ENCODE data around the gene EVC. TPM values are rescaled to one million over a fixed set of nuclear protein-coding genes. Genes with fewer than 3 reads are reported as not detected.
"Not testable (repeated sequence)": the region's sequence is repeated elsewhere in the genome, so short reads cannot be mapped to it uniquely, and the experiment has no call there.

EVC gene
- total RNA-seq, 1 donor from 2014 or later = 2.4 TPM

DNA sequence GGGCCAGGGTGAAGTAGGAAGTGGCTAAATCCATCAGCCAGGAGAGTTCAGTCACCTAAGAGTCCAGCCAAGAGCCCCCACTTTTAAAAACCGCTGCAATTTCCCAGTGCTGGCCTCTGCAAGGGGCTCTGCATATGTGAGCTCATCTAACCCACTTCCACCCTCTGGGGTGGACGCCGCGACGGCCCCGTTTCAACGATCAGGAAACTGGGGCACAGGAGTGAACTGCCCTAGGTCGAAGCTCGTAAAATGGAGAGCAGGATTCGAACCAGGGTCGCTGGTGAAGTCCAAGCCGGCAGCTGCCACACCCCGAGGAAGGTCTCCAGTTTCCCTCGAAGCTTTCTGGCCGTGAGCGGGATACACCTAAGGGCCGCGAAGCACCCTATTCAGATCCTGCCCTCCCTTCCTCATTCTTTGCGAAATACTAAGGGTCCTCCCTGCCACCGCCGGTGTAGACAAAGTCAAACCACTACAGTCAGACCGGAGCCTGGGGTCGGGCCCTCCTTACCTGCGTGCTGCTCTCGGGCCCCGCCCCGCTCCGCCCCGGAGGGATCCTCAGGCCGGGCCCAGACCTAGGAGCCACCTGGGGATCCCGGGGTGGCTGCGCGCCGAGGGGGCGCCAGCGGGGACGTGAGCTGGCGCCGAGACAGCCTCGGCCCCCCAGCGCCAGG is 3.1 kb upstream of the EVC start:
- no peak for FAIRE-seq
- no peak for DNase-seq (ENCODE audit: low spot score in 2 of 2)

DNA sequence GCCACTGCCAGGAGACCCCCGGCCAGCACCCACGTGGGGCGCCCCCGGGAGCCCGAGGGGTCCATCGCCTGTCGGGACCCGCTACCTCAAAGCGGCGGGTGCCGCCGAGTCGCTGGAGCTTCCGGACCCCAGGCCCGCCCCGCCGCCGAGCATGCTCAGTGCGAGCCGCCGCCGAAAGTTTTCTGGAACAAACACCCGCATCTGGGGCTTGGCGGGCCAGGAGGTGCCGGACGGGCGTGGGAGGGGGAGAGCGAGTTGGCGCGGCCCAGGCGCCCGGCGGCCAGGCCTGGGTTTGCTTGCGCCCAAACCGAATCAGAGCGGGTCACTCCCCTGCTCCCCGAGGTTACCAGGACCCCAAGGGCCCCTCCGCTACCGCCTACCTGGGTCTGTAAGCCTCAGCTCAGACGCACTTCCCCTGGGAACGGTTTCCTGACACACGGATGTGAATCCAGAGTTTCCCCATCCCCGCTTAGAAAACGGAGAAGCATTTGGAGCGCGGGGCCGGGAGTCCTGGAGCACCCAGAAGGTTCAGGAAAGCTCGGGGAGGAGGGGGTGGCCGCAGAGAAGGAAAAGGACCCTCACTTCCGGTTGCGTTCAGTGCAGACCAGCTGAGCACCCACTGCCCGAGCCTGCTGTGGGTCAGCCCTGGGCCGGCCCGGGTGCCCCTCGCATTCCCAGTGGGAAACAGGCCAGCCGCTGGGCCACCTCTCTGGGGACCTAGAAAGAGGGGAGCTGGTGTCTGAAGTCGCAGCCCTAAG is 2.4 kb upstream of the EVC start, which contains the start of gene EVC2:
TSS of gene EVC2 (minus strand) at position 111 of the 758 bp plus-strand sequence. CDS start at position 65, 46 bp downstream.
- DNase-seq (ENCODE audit: low spot score in 2 of 2) (peak; percentile 33 to 44), FAIRE-seq (no peak)

DNA sequence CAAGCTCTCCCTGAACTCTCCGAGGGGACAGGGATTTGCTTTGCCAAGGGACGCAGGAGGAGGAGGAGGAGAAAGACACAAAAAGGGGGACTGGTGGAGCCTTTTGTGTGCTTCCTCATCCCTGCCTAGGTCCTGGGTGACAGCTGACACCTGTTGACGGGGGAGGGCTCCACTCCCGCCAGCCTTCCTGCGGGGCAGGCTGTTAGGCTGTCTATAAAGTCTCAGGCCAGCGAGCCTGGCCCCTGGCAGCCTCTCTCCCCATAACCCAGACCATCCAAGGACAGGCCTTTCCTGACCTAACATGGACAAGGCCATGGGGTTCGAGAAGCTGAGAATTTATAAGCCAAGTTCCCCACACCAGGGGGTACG is 1.8 kb upstream of the EVC start:
- no peak for FAIRE-seq

DNA sequence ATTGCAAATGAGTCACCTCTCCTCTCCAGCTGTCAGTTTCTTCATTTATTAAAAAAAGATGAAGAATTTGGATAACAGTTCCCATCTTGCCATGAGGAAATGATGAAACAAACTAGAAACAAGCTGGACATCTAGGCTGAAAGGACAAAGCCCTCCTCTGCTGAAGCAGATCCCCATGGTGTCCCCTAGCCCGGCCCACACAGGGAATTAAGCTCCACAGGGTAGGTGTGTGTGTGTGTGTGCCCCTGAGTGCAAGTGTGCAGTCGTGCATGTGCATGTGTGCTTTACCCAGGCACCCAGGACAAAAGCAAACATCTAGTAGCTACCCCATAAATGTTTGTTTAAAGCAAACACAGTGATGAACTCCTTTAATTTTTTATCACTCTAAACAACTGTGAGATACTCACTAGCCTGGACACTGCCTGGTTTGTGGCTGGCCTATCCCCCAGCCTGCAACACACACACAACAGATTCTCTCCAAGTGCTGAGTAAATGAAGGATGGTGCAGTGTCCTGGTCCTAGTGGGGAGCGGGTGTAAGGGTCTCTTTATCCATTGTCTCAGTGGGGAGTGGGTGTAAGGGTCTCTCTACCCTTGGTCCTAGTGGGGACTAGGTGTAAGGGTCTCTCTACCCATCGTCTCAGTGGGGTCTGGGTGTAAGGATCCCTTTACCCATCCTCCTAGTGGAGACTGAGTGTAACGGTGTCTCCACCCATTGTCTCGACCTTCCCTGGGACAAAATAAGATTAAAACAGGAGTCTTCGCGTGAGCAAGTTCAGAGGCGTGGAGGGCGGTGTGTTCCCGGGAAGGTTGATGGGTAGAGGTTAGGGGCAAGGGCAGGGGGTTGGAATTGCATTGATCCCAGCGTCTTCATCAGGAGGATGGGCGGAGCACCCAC is 688 bp upstream of the EVC start:
- FAIRE-seq (no peak), DNase-seq (ENCODE audit: low spot score in 2 of 2) (no peak)

More for the DNA sequence above, 1.8 kb upstream of the EVC start:
- no peak for DNase-seq (ENCODE audit: low spot score in 2 of 2)

DNA sequence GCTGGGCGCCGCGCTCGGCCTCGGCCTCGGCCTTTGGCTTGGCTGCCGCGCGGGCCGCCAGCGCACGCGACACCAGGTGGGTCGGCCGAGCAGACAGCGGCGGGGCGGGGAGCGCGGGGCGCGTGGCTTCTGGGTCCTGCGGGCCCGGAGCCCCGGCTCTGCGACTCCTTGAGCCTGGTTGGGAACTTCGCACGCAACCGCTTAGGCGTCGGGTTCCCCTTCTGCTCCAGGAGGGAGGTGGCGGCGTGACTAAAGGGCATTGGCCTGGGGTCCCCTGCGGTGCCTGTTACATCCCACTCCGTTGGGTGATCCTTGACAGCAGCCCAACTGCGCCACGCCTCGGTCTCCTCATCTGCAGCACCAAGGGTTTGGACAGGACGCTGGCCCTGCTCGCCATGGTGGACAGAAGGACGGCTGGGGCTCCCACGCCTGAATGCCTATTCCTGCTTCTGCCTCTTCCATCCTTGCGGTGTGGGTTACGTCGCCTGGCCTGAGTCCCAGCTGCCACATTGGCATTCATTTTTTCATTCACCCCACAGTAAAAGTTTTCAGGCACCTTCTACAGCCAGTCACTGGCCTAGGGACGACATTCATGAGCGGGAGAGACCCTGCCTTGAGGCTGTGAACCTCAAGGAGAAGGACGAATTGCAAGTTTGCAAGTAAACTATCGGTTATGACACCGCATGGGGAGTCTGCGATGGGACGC is 631 bp downstream of the EVC start:
- FAIRE-seq (no peak), DNase-seq (ENCODE audit: low spot score in 2 of 2) (no peak)

DNA sequence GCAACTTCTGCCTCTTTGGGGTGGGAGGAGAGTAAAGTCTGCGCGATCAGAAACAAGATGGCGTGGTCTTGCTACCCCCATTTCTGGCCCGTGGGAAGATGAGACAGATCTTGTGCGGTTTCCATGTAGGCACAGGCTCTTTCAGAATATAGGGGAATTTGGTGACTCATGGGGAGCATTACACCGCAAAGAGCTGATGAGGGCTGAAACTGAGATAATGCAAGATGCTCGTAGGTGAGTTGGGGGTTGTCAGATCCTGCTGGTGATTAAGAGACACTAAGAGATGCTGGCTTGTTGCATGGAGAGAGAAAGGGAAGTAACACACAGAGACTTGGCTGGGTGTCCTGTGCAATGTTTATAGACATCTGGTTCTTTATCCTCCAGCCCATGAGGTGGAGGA is 1.5 kb downstream of the EVC start:
- FAIRE-seq = no peak
- no peak for DNase-seq (ENCODE audit: low spot score in 2 of 2)

DNA sequence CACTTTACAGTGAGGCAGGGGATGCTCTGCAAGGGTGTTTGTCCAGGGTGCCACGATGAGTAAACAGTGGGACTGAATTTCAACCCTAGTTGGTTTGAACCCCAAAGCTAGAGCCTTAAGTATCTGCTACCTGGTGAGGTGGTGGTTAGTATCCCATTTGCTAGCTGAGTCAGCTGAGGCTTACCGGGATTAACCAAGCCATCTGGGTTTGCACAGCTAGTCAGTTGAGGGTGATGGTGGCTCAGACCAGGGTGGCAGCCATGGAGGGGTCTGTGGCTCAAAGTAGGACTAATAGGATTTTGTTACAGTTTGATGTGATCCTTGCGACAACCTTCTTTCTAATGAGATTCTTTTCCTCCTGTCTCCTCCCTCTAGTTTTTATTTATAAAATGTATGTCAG is 1.9 kb downstream of the EVC start:
- DNase-seq (ENCODE audit: low spot score in 2 of 2) (no peak), FAIRE-seq (no peak)

DNA sequence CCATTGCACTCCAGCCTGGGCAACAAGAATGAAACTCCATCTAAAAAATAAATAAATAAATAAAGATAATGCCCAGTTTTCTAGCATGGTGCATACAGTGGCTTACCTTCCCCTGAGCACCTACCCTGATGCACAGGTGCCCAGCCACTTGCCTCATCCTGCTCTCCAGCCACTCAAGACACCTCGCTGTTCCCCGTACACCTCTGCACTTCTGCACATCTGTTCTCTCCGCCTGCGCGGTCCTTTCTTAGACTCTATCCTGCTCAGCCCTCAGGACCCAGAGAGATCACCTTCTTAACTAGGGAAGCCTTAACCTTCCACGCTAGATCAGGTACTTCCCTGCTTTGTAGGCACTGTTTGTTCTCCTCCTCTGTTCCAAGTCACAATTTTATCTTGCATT is 2.9 kb downstream of the EVC start:
- DNase-seq (ENCODE audit: low spot score in 2 of 2) (no peak), FAIRE-seq (no peak)

DNA sequence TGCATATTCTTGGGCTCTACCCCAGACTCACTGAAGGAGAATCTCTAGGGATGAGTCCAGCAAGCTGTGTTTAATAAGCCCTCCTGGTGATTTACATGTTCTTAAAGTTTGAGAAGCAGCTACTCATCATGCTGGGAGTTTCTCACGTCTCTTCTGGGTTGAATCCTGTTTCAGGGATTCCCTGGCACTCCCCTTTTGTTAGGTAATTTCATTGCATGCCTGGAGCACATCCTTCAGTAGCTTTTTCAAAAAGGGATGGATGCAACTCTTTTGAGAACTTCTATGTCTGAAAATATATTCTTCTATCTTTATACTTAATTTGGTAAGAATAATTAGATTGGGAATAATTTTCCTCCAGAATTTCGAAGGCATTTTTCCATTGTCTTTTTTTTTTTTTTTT is 4.4 kb downstream of the EVC start:
- no peak for FAIRE-seq
- DNase-seq (ENCODE audit: low spot score in 2 of 2) = no peak

DNA sequence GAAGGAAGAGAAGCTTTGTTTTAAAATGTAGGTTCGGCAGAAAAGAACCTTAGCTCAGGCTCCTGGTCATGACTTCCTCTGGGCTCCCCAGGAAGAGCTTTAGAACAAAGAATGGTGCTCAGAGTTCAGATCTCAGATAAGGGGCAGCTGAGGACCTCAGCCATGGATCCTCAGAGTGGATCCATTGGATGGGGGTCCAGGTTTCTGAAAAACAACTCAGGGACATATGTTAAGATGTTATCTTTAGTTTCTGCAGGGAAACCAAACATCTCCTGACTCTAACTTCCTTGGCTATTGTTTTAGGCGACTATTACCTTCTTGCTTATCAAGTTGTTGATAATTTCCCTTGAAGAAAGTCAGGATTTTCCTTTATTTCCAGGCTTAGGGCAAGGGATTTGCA is 5.4 kb downstream of the EVC start:
- DNase-seq (ENCODE audit: low spot score in 2 of 2) (no peak), FAIRE-seq (no peak)

DNA sequence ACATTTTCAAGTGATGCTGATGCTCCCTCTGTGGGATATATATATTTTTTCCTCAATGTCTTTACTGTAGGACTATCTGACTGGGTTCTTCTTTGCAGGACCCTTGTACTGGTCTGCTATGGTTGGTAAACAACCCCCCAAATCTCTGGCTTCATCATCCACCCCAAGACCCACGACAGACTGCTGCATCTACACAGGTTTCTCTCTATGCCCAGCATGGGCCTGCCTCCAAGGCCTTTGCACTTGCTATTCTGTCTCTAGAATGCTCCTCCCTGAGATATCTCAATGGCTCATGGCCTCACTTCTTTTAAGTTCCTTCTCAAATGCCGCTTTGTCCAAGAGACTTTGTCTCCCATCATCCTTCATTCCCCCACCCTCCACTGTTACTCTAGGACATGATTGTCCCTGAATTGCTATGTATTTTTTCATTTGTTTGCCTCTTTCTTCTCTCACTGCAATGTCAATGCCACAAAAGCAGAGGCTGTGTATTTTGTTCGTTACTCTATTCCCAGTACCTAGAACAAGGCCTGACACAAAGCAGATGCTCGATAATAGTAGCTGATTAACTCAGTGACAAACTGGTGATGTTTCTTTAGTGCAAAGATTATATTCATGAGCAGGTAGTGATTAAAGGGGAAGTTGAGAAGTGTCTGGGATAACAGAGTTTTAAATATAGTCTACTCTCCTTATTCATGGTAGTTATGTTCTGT is 6.6 kb downstream of the EVC start:
- FAIRE-seq = no peak
- no peak for DNase-seq (ENCODE audit: low spot score in 2 of 2)

DNA sequence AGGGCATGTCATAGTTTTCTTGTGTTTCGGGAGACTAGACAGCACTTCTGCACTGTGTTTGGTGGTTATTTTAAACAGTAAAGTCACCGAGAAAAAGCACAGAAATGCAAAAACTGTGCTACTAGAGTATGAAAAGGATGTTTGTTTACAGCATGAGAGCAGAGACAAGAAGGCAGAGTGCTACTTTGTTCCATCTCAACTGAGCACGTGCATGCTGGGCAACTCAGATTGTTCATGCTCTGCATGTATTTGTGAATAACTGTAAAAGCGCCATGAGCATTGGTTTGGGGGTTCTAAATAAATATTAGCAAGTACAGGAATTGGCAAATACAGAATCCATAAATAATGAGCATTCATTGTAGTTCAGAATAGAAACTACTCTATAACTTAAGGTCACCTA is 7.4 kb downstream of the EVC start:
- FAIRE-seq = no peak
- no peak for DNase-seq (ENCODE audit: low spot score in 2 of 2)

DNA sequence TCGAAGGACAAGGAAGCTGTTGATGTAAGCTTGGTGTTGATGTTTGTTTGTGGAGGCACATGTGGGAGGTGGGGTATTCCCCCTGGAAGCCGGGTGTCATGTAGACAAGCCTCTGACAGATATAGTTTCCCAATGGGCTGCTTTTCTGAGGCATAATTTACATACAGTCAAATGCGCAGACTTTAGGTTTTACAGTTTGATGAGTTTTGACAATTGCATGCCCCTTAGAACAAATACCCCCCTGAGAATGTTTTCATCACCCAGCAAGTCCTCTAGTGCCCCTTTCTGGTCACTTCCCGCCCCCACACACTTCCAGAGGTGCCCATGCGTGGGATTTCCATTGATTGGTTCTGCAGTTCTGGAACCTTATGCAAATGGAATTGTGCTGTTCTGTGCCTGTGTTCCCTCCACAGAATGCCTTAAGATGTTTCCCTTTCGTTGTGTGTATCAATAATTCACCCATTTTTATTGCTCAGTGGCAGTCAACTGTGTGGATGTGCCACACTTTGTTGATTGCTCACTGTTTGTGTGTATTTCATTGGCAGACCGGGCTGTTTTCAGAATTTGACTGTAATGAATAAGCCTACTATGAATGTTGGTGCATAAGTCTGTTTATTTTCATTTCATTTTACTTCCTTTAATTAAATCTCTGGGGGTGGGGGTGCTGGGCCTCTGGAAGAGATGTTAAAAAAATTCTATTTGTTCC is 8.5 kb downstream of the EVC start:
- DNase-seq (ENCODE audit: low spot score in 2 of 2) (no peak), FAIRE-seq (no peak)

DNA sequence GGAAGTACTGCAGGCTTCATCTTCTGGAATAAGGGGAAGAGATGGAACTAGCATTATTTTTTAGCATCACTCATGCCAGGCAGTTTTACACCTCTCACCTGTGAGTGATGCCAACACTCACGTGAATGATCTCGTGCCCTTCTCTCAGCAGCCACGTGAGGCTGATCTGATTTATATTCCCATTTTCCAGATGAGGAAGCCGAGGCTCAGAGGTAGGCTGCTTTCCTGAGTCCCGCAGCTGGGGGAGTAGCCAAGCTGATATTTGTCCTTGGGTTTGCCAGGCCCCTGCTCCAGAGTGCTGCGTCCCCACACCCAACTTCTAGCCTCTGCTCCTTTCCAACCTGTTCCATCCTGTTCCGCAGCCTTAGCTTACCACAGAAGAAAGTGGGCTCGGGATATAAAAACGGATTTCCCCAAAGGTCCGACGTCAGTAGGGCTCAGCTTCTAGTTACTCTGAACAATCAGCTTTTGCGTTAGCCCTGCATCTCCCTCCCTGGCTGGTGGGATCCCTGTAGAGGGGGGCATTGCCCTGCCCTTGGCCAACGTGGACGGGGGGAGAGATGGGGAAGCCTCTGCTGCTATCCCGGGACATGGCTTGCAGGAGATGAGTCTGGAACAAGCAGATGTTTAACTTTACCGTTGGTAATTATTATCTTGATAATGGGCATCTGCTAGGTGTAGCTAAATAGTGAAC is 9.3 kb downstream of the EVC start:
- FAIRE-seq = no peak

DNA sequence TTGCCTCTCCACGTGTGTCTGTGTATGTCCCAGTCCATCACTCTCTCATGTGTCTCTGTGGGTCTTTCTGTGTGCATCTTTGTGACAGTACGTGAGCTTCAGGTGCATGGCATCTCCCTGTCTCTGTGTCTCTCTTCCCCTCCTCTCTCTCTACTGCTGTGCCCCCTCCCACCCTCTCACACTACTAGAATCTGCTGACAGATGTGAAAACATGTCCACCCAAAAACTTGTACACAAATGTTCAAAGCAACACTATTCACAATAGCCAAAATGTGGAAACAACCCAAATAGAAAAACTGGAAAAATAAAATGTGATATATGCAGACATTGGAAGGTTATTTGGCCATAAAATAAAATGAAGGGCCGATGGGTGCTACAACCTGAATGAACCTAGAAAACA is 10.0 kb downstream of the EVC start:
- FAIRE-seq = no peak

More for the DNA sequence above, 9.3 kb downstream of the EVC start:
- DNase-seq (ENCODE audit: low spot score in 2 of 2) = no peak

DNA sequence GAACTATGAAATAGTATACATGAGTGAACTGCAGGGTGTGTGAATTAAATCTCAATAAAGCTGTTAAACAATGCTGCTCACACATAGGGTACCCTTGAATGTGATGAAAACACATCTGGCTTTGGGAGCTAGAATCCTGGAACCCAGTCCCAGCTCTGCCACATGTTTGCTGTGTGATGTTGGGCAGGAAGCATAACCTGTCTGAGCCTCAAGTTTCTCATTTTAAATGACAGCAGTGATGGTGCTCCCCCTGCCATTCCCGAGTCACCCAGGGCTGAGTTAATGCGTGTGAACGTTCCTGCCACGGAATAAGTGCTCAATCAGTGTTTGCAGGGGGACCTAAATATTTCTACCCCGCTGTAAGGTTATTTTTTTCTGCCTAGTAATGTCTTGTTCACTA is 10.9 kb downstream of the EVC start:
- FAIRE-seq = no peak

More for the DNA sequence above, 10.0 kb downstream of the EVC start:
- no peak for DNase-seq (ENCODE audit: low spot score in 2 of 2)

DNA sequence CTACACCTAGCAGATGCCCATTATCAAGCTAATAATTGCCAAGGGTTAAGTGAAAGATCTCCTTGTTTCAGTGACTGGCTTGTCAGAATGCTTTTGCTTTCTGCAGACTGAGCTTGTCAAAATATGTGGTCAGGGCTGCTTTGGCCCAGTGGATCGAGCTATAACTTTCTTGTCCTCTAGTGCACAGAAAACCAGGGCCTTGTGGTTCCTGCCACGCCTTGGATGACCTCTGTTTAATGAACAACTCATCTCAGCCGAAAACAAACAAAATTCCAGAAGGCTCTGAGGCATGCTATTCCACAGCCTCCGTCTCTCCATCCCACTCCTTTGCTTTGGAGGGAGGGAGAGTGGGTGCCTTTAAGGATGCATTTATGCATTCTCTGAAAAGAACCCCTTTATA is 11.3 kb downstream of the EVC start:
- FAIRE-seq (no peak), DNase-seq (ENCODE audit: low spot score in 2 of 2) (no peak)

More for the DNA sequence above, 10.9 kb downstream of the EVC start:
- no peak for DNase-seq (ENCODE audit: low spot score in 2 of 2)

DNA sequence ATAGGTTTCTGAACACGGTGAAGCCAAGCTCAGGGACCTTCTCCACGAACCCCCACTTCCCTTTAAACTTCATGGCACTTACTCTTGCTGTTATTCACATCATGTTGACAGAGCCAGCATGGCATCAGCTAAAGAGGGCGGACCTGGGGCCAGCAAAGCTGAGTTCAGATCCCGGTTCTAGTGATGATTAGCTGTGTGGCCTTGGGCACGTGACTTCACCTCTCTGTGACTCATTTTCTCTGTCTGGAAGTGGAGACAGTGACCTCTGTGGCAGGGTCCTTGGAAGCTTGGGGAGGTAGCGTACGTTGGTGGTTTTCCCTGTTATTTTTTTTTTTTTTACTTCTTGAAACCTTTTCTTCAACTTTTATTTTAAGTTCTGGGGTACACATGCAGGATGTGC is 13.4 kb downstream of the EVC start:
- FAIRE-seq = no peak
- no peak for DNase-seq (ENCODE audit: low spot score in 2 of 2)

DNA sequence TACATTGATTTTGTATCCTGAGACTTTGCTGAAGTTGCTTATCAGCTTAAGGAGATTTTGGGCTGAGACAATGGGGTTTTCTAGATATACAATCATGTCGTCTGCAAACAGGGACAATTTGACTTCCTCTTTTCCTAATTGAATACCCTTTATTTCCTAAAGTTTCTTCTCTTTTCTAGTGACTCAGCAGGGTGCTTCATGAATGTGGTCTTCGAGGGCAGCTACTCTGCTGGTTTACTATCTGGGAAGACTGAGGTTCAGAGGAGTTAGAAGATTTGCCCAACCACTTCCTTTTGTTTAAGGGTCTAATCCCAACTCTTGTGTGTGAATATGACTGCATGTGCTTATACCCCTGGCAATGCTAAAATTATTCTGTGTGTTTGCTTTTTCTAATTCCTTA is 17.4 kb downstream of the EVC start:
- not testable (repeated sequence) for DNase-seq (ENCODE audit: low spot score in 2 of 2); FAIRE-seq
